ENCODE measurements around the gene CPT1B.

DNA sequence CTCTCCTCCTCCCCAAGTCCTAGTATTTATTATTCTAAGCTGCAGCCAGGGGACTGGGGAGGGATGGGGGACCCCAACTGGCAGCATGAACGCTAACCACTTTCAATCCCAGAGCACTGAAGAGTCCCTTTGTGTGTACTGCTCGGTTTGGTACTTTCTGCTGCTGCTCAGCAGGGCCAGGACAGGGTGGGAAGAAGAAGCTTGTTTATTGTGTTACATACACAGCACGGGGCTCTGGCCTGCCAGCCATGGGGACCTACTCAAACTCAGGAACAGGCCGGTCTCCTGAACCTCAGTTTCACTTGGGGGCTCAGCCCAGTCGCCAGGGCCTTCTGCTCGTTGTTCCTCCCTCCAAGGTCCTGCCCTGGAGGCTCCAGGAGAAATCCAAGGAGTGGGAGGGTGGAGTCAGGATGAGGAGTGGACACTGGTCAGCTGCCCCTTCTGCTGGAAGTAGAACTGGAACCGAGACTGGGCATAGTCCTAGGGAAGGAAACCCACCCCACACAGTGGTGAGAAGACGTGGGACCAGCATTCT lies 616 bp upstream of the CPT1B start:
- TF ChIP-seq, protein P1, sequence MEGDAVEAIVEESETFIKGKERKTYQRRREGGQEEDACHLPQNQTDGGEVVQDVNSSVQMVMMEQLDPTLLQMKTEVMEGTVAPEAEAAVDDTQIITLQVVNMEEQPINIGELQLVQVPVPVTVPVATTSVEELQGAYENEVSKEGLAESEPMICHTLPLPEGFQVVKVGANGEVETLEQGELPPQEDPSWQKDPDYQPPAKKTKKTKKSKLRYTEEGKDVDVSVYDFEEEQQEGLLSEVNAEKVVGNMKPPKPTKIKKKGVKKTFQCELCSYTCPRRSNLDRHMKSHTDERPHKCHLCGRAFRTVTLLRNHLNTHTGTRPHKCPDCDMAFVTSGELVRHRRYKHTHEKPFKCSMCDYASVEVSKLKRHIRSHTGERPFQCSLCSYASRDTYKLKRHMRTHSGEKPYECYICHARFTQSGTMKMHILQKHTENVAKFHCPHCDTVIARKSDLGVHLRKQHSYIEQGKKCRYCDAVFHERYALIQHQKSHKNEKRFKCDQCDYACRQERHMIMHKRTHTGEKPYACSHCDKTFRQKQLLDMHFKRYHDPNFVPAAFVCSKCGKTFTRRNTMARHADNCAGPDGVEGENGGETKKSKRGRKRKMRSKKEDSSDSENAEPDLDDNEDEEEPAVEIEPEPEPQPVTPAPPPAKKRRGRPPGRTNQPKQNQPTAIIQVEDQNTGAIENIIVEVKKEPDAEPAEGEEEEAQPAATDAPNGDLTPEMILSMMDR (conservative IDR thresholded peaks at IDR 0.05; ENCODE audit: low read depth, low read length), result no peak
- no peak for TF ChIP-seq POLR2A (IDR thresholded peaks at IDR 0.05; ENCODE audit: low read depth, low read length)
- TF ChIP-seq, protein P2, sequence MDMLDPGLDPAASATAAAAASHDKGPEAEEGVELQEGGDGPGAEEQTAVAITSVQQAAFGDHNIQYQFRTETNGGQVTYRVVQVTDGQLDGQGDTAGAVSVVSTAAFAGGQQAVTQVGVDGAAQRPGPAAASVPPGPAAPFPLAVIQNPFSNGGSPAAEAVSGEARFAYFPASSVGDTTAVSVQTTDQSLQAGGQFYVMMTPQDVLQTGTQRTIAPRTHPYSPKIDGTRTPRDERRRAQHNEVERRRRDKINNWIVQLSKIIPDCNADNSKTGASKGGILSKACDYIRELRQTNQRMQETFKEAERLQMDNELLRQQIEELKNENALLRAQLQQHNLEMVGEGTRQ (IDR thresholded peaks at IDR 0.05; ENCODE audit: low read depth, low read length), result no peak
- no peak for TF ChIP-seq CHD1 (IDR thresholded peaks at IDR 0.05; ENCODE audit: low read depth, low read length)
- TF ChIP-seq FOS (IDR thresholded peaks at IDR 0.05; ENCODE audit: low read depth, low read length), result no peak
- no peak for TF ChIP-seq RAD21 (IDR thresholded peaks at IDR 0.05; ENCODE audit: low read length)
- TF ChIP-seq MAFK (IDR thresholded peaks at IDR 0.05; ENCODE audit: low read depth, low read length), result no peak
- TF ChIP-seq RFX5 (IDR thresholded peaks at IDR 0.05; ENCODE audit: low read depth, low read length), result no peak
- TF ChIP-seq RCOR1 (IDR thresholded peaks at IDR 0.05; ENCODE audit: insufficient replicate concordance, low read length), result no peak
- TF ChIP-seq BHLHE40 (IDR thresholded peaks at IDR 0.05; ENCODE audit: low read depth, low read length), result no peak
- TF ChIP-seq, protein P3, sequence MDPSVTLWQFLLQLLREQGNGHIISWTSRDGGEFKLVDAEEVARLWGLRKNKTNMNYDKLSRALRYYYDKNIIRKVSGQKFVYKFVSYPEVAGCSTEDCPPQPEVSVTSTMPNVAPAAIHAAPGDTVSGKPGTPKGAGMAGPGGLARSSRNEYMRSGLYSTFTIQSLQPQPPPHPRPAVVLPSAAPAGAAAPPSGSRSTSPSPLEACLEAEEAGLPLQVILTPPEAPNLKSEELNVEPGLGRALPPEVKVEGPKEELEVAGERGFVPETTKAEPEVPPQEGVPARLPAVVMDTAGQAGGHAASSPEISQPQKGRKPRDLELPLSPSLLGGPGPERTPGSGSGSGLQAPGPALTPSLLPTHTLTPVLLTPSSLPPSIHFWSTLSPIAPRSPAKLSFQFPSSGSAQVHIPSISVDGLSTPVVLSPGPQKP (IDR thresholded peaks at IDR 0.05; ENCODE audit: borderline replicate concordance, low read depth, low read length), result no peak
- no peak for TF ChIP-seq MAZ (IDR thresholded peaks at IDR 0.05; ENCODE audit: borderline replicate concordance, low read depth, low read length)

Measured in IMR-90 (cell line).